ENCODE measurements around the gene SLC22A4. TPM values are rescaled to one million over a fixed set of nuclear protein-coding genes. Genes with fewer than 3 reads are reported as not detected.

SLC22A4 gene
- total RNA-seq, 1 donor from 2014 or later, result 4.6 TPM

- no peak for DNase-seq (ENCODE audit: low spot score)
Observed at GRCh38 chr5:132262882-132263547, 31.2 kb upstream of the SLC22A4 start.

GRCh38 chr5:132263548-132264261, 30.5 kb upstream of the SLC22A4 start:
- peak; percentile 66 for DNase-seq (ENCODE audit: low spot score)

GRCh38 chr5:132264546-132265335, 29.5 kb upstream of the SLC22A4 start:
- DNase-seq (ENCODE audit: low spot score), result no peak

DNA sequence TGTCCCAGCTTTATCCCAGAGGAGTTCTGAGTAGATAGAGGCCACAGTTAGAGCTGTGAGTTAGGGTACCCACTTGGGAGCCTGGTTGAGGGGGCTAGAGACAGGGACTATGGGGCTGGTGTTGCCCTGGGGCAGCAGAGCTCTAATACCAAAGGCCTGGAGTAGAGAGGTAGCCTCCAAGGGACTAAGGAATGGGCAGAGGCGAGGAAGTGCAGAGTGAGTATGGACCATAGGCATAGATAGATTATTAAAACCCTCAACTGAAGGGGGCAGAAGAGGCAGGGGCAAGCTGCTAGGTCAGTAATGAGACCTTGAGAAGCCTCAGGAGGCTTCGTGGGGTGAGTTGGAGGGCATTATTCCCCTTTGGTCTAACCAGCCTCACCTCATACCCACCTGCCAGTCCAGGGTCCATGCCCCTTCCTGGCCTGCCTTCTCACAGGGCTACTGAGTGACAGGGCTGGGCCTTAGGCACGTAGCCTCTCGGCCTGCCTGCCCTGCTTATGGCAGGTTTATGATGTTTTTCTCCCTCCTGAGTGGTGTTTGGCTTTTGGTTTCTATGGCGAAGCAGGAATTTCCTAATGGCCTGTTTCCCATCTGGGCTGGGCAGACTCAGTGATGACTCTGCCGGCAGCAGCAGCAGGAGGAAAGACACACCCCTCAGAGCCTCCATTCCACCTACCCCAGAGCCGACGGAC, 28.7 kb upstream of the SLC22A4 start:
- DNase-seq (ENCODE audit: low spot score), result peak; percentile 98

DNA sequence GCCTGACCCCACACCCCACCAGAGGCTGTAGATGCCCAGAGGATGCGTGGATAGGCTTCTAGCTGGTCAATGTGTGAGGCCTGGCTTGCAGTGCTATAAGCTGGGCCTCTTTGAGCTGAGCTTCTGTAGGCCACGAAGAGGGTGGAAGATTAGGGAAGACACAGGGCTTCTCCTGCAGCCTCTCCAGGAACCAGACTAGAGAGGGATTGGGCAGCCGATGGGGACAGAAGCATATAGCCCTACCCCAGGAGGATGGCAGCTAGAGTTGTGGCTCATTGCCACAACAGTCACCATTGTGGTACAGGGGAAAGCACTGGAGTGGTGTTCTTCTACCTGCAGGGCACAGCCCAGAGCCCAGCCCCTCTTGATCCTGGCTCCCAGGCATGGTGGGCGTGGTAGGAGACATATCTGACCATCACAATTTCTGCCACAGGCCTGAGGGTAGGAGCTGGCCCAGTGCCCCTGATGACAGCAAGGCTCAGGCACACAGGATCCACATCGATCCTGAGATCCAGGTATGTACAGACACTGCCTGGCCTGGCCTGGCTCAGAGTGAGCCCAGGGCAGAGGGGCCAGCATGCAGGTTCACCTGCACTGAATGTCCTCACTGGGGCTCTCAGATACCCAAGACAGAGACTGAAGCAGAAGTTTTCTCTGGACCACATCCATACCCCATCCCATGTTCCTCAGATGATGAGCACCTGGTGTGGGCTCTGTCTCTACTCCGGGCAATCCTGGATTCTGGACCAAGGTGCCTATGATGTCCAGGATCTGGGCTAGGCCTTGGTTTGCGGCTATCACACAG, 28.0 kb upstream of the SLC22A4 start:
- DNase-seq (ENCODE audit: low spot score), result no peak

- no peak for DNase-seq (ENCODE audit: low spot score)
Observed at GRCh38 chr5:132266836-132267160, 27.4 kb upstream of the SLC22A4 start.

DNA sequence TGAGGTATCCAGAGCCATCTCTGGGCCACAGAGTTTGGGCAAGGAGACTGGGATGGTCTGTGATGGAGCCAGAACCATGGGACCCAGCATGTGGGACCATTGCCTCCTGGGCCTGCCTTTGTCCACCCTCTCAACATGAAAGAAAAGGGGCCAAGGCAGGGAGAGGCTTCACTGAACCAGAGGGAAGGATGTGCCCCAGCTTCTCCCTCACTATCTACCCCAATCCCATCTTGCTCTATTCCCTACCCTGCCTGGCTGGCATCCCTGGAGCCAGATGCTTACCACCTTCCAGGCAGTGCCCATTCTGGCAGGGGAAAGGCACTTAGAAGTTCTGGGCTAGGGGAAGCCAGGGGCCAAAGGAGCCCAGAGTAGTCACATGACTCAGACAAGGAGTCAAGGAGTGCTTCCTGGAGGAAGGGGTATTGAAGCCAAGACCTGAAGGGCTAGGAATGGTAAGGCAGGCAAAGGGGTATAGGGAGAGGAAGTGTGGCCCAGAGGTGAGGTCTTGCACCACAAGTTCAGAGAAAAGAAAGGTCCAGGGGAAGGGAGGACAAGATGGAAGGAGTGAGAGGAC, 26.9 kb upstream of the SLC22A4 start:
- DNase-seq (ENCODE audit: low spot score), result no peak

GRCh38 chr5:132267931-132268768, 26.0 kb upstream of the SLC22A4 start:
- DNase-seq (ENCODE audit: low spot score), result no peak

- no peak for DNase-seq (ENCODE audit: low spot score)
Observed at GRCh38 chr5:132268769-132269551, 25.2 kb upstream of the SLC22A4 start.

DNA sequence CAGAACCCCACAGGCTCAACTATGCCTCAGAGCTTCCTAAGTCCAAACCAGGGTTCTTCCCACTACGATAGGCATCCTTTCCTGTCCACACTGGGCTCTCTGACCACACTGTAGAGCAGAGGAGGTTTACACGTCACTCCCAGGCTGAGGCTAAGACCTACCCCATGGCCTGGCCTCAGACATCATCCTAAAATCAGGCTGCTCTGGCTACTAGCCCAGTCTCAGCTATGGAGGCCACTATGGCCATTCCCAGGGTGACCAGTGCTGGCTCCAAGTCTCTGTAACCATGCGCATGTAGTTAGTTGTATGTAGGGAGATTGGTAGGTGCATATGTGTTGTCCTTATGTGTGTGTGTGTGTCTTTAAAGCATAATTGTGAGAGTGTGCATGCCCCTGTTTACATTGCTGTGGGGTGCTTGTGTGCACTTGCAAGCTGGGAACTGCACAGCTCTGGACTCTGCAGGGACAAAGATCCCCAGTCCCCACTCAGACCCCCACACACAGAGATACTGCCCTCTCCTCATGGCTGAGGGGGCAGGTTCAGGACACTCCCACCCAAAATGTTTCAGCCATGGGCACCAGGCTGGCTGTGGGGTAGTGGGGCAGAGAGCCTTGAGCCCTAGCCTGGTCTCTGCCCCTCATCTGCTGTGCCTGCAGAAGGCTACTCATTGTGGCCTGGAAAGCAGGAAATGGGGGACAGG, 24.4 kb upstream of the SLC22A4 start:
- DNase-seq (ENCODE audit: low spot score), result no peak

DNA sequence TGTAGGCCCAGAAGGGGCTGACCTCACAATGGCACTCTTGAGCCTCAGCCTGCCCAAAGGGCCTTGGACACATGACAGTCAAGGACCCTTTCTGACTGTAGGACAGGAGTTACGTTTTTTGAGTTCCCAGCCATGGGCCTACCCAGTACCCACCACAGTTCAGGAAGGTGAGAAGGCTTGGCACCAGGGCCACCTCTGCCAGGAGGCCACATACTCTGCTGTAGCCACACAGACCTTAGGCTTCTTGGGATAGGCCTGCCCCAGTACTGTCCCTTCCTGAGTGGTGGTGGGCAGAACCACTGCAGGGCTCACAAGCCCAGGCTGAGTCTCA, 23.9 kb upstream of the SLC22A4 start:
- DNase-seq (ENCODE audit: low spot score), result no peak

GRCh38 chr5:132270706-132271105, 23.5 kb upstream of the SLC22A4 start:
- no peak for DNase-seq (ENCODE audit: low spot score)

- DNase-seq (ENCODE audit: low spot score), result no peak
Observed at GRCh38 chr5:132271251-132272246, 22.6 kb upstream of the SLC22A4 start.

DNA sequence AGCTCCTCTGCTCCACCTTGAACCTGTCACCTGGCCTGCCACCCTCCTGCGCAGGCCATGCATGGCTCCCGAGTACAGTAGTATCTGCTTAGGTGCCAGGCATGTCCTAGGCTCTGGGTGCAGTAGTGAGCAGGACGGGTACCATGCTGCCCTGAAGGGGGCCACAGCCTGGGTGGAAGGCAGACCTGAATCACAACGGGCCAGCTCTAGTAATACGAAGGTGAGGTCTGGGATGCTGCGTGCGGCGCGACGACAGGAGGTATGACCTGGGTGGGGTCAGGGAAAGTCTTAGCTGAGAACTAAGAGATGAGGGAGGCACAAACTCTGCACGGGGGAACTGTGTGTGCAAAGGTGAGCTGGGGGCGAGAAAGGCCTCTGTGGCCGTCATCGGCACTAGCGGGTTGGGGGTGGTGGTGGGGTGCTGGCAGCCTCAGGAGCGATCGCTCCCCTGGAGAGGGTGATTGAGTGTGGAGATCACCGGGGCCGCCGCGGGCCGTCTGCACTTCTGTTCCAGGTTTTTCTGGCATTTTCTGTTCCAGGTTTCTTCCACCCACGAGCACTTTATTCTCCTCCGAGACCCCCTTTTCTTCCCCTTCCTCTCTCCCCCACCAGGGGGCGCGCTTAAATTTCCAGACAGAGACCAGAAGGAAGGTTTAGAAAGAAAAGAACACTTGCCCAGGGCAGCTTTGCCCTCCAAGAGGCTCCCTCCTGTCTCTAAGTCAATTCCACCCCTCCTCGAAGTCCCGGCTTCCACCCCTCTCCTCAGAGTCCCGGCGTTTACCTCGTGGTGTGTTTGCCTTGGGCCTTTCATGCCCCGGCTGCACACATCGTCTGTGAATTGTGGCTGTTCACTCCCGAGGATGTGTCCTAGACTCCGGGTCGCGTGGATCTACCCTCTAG, 21.6 kb upstream of the SLC22A4 start:
- DNase-seq (ENCODE audit: low spot score), result peak; percentile 66

GRCh38 chr5:132273631-132274030, 20.6 kb upstream of the SLC22A4 start:
- DNase-seq (ENCODE audit: low spot score), result no peak

DNA sequence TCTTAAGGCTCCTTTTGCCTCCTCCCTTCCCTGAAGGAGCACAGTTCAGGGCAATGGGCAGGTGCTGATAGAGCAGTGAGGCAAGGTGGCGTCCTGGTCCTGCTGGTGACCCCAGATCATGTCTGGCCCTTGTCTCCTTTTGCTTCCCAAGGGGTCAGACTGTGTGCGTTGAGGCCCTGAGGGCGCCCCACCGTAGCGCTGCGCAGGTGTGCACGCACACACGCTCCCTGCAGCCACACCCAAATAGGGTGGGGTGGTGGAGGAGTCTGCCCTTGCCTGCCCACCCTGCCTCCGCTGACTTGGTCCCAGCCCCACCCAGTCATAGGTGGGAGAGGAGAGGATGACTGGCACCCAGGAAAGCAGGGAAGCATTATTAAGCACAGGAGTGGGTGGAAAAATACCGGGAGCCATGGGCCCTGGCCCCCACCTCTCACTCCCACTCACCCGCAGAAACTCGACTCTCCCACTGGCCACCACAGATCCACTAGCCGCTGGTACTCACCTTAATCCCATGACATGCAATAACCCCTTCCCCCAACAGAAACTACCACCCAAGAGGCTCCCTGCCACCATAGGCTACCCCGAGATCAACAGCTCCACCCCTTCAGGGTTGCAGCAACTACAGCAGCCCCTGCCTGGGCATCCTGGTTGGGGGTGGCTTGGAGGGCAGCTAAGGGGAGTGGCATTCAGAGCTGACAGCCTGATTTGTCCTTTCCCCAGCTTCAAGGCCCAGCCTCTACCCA, 20.0 kb upstream of the SLC22A4 start:
- no peak for DNase-seq (ENCODE audit: low spot score)

All from umbilical cord (tissue), 2 donors.